Esophagus squamous epithelium (tissue), 4 donors: ENCODE results near the gene WWOX.

Source experiments
- CTCF ChIP-seq, 6 experiments: fragments of 450-650 bp in 4 of 6; fragments of 200-600 bp in 2 of 6; sonication (generic) in 2 of 6; IDR thresholded peaks; one replicate each; pipeline ENCODE4 v1.5.1; 2016 to 2019; ENCODE audit warnings: antibody characterized with exemption in 6 of 6, mild to moderate bottlenecking in 4 of 6, moderate library complexity in 4 of 6
- POLR2A ChIP-seq, 4 donors: fragments of 450-650 bp; IDR thresholded peaks; one replicate each; pipeline ENCODE4 v1.6.1; 2017; ENCODE audit warnings: antibody characterized with exemption in 4 of 4, mild to moderate bottlenecking in 4 of 4, moderate library complexity in 3 of 4

- TF ChIP-seq CTCF (IDR thresholded peaks at IDR 0.05) (no peak), POLR2A (IDR thresholded peaks at IDR 0.05) (no peak)
These were observed 421.0 kb downstream of the WWOX start for GRCh38 chr16:78520470-78520869.
